Breast epithelium (tissue), 4 donors: ENCODE results near the gene LDLR. TPM values are rescaled to one million over a fixed set of nuclear protein-coding genes. Genes with fewer than 3 reads are reported as not detected.
A peak's percentile ranks its signal among the peaks of the same experiment; 100 is the strongest.

Source experiments
- DNase-seq, 2 donors: peaks; one replicate each; pipeline ENCODE4 v3.0.0-alpha.2; 2019; ENCODE audit warnings: low spot score in 2 of 2
- H3K27ac ChIP-seq, 2 donors: fragments of 200-600 bp; sonication (generic) in 1 of 2; one replicate each; pipeline ENCODE4 v1.5.1; 2016 to 2019; ENCODE audit warnings: mild to moderate bottlenecking in 1 of 2
- H3K27me3 ChIP-seq, 2 donors: fragments of 200-600 bp; sonication (generic) in 1 of 2; one replicate each; pipeline versions ENCODE4 v1.5.1 to v1.6.0; 2017 to 2019; ENCODE audit warnings: control low read depth in 1 of 2, mild to moderate bottlenecking in 1 of 2
- H3K36me3 ChIP-seq: fragments of 200-600 bp; one replicate; pipeline ENCODE4 v1.5.1; 2019
- H3K4me1 ChIP-seq, 2 donors: fragments of 200-600 bp; sonication (generic); one replicate each; pipeline ENCODE4 v1.5.1; 2016 to 2019; ENCODE audit warnings: control low read depth in 1 of 2
- H3K4me3 ChIP-seq, 3 donors: fragments of 200-600 bp; sonication (generic); 1 replicate in 2 of 3; 2 replicates in 1 of 3; pipeline ENCODE4 v1.5.1; 2016 to 2019; ENCODE audit warnings: mild to moderate bottlenecking in 3 of 3, moderate library complexity in 2 of 3
- H3K9me3 ChIP-seq, 2 donors: fragments of 200-600 bp; sonication (generic) in 1 of 2; one replicate each; pipeline ENCODE4 v1.5.1; 2016 to 2019; ENCODE audit warnings: control low read depth in 1 of 2
- POLR2A ChIP-seq: fragments of 450-650 bp; IDR thresholded peaks from one replicate; pipeline ENCODE4 v1.6.1; 2016; ENCODE audit warnings: antibody characterized with exemption, mild to moderate bottlenecking, moderate library complexity
- POLR2AphosphoS5 ChIP-seq, 3 donors: sonication (generic); formaldehyde crosslinking; IDR thresholded peaks; one replicate each; pipeline ENCODE4 v1.6.1; 2017; ENCODE audit warnings: antibody characterized with exemption in 3 of 3
- intact Hi-C: fragments of 100-400 bp; cut with DNase I; formaldehyde crosslinking; loops from one replicate; pipeline ENCODE4 v1.15.1; 2023; ENCODE audit warnings: low total_unique reads
- total RNA-seq, 3 donors: library from RNA; depleted of rRNA; stranded (reverse); fragments of >200 nt; gene quantifications; one replicate each; pipeline ENCODE4 v1.1.0, GENCODE V29; 2016
- TF ChIP-seq, protein P1 (sequence below), 3 donors: fragments of 450-650 bp; IDR thresholded peaks; one replicate each; pipeline ENCODE4 v1.5.1; 2016 to 2017; ENCODE audit warnings: antibody characterized with exemption in 3 of 3, mild to moderate bottlenecking in 3 of 3, moderate library complexity in 3 of 3

The LDLR gene
- total RNA-seq, 3 donors from 2014 or later, result 12.6 to 47.4 (median 45.6) TPM

GRCh38 chr19:11181488-11181887, 92.2 kb downstream of the LDLR start:
- Histone ChIP-seq H3K36me3 (peaks cover 1% of the 10 kb centered on the region), H3K9me3 (no peaks in the 10 kb centered on the region), H3K4me1 (no peaks in the 10 kb centered on the region), H3K27ac (peak overlapping the region in 1 of 2 donors; percentile 29), H3K4me3 (no peak overlapping the region), H3K27me3 (no peaks in the 10 kb centered on the region)
- no peak for DNase-seq
- intact Hi-C loops, result no loop called here
- TF ChIP-seq, protein P1, sequence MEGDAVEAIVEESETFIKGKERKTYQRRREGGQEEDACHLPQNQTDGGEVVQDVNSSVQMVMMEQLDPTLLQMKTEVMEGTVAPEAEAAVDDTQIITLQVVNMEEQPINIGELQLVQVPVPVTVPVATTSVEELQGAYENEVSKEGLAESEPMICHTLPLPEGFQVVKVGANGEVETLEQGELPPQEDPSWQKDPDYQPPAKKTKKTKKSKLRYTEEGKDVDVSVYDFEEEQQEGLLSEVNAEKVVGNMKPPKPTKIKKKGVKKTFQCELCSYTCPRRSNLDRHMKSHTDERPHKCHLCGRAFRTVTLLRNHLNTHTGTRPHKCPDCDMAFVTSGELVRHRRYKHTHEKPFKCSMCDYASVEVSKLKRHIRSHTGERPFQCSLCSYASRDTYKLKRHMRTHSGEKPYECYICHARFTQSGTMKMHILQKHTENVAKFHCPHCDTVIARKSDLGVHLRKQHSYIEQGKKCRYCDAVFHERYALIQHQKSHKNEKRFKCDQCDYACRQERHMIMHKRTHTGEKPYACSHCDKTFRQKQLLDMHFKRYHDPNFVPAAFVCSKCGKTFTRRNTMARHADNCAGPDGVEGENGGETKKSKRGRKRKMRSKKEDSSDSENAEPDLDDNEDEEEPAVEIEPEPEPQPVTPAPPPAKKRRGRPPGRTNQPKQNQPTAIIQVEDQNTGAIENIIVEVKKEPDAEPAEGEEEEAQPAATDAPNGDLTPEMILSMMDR (IDR thresholded peaks at IDR 0.05), result no peak
- TF ChIP-seq POLR2AphosphoS5 (IDR thresholded peaks at IDR 0.05) (no peak), POLR2A (no peak)

Other genes starting within 250 kb of the LDLR start
- gene C19orf38, start 241.0 kb upstream of the LDLR start, total RNA-seq, result 1 to 10 TPM; 1.3 to 2.7 (median 2.0) TPM
- 10 to 100 TPM; 11.6 to 17.3 (median 17.0) TPM for gene CARM1, start 217.9 kb upstream of the LDLR start, total RNA-seq
- gene YIPF2, start 160.8 kb upstream of the LDLR start, total RNA-seq, result 10 to 100 TPM; 40.3 to 68.6 (median 59.6) TPM
- gene TIMM29, start 160.7 kb upstream of the LDLR start, total RNA-seq, result 10 to 100 TPM; 21.1 to 31.6 (median 21.6) TPM
- gene SMARCA4, start 128.4 kb upstream of the LDLR start, total RNA-seq, result 10 to 100 TPM; 36.8 to 78.3 (median 72.4) TPM
- 1 to 10 TPM in 2 of 3 donors, under 1 TPM in 1; 0.66 to 4.8 (median 2.3) TPM for gene SPC24, start 66.3 kb downstream of the LDLR start, total RNA-seq
- gene KANK2, start 108.1 kb downstream of the LDLR start, total RNA-seq, result 100 to 1,000 TPM; 142 to 477 (median 197) TPM
- gene ANGPTL8, start 150.2 kb downstream of the LDLR start, total RNA-seq, result 10 to 100 TPM in 1 of 3 donors, under 1 TPM in 1, not detected in 1; 0.44 to 17.9 TPM
- gene DOCK6, start 173.1 kb downstream of the LDLR start, total RNA-seq, result 10 to 100 TPM; 20.9 to 59.3 (median 49.6) TPM
- not detected for gene TSPAN16, start 206.7 kb downstream of the LDLR start, total RNA-seq